HG03066 (cell line): ENCODE results near the gene DNAH10.
"Not testable (repeated sequence)": the region's sequence is repeated elsewhere in the genome, so short reads cannot be mapped to it uniquely, and the experiment has no call there.

Experiments
- ATAC-seq: cut with Tn5 transposase; IDR thresholded peaks from one replicate; pipeline ENCODE4 v1.9.1; 2021; ENCODE audit warnings: low read depth; ENCODE audit not compliant: unreplicated experiment

The DNAH10 gene

DNA sequence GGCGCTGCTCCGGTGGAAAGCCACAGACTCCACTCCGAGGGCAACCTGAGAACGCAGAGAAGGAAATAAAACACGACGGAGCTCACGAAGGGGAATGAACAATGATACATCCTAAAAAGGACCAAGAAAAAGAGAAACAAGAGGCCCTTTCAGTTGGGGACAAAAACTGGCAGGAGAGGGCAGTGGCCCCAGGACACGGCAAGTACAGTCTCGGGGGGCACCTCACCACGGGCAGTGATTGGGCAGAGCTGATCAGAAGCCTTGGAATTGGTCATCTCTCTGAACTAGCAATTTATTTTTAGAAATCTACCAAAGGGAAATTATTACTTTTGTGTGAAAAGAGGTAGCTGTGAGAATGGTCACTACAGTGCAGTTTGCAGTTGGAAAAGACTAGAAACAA lies 182.6 kb downstream of the DNAH10 start:
- no peak for ATAC-seq

DNA sequence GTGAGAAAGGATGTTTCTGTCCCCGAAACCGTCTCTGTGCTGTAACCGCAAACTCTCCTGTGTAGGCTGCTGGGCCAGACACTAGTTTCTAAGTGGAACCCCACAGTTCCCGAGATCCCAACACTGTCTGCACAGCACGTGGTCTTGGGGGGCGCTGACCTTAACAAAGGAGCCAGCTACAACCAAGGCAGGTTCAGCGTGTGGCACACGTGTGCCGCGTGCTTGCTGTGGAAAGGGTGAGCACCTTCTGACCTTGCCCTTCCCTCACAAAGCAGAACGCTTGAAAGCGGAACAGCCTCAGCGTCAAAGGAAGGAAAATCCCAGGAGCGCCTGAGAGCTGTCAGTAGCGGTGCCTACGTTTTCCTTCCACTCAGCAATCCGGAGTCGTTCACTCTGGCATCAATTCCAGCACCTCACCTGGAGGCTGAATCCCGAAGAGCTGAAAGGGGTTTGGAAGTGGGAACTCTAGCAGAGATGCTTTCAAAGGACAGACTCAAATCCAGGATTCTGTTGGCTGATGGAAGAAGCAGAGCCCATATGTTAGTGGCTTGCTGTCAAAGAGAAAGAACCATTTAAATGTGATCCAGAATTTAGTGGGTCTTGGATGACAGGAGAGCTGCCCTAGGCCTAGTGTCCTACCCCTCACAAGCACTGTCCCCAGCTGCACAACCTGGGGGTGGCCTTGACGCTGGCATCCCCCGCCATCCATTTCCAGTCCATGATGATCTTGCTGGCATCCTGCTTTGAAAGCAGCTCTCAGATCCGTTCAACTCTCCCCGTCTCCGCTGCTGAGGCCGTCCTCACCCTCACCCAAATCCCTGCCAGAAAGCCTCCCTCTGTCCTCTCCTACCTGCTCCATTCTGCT lies 183.4 kb downstream of the DNAH10 start:
- ATAC-seq: no peak

DNA sequence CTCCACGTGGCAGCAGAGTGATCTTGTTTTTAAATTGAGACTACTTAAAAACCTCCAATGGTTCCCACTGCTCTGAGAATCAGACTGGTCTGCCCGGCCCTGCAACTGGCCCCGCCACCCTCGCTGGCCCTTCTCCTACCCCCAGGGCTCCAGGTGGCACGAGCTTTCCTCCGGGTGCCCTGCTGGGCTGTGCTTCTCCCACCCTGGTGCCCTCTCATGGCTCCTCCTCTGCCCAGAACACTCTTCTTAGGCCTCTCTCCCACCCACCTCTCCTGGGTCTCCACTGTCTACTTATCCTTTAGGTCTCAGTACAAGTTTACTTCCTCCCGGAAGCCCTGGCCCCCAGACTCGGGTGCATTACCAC lies 184.0 kb downstream of the DNAH10 start:
- ATAC-seq: no peak

DNA sequence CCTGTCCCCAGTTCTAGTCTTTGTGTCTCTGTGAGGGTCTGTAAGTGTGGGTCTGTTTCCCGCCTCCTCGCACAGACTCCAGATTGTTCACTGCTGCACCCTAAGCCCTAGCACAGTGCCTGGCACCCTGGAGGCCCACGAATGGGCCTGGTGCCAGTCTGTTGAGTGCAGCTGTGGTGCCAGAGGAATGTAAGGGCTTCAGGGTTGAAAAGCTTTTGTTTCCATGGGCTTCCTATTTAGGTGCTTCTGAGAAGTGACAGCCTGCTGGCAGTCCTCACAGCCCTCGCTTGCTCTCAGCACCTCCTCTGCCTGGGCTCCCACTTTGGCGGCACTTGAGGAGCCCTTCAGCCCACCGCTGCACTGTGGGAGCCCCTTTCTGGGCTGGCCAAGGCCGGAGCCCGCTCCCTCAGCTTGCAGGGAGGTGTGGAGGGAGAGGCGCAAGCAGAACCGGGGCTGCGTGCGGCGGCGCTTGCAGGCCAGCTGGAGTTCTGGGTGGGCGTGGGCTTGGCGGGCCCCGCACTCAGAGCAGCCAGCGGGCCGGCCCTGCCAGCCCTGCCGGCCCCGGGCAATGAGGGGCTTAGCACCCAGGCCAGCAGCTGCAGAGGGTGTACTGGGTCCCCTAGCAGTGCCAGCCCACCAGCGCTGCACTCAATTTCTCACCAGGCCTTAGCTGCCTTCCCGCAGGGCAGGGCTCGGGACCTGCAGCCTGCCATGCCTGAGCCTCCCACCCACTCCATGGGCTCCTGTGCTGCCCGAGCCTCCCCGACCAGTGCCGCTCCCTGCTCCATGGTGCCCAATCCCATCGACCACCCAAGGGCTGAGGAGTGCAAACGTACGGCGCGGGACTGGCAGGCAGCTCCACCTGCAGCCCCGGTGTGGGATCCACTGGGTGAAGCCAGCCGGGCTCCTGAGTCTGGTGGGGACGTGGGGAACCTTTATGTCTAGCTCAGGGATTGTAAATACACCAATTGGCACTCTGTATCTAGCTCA lies 184.7 kb downstream of the DNAH10 start:
- ATAC-seq: not testable (repeated sequence)

DNA sequence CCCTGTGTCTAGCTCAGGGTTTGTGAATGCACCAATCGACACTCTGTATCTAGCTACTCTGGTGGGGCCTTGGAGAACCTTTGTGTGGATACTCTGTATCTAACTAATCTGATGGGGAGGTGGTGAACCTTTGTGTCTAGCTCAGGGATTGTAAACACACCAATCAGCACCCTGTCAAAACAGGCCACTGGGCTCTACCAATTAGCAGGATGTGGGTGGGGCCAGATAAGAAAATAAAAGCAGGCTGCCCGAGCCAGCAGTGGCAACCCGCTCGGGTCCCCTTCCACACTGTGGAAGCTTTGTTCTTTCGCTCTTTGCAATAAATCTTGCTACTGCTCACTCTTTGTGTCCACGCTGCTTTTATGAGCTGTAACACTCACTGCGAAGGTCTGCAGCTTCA lies 185.4 kb downstream of the DNAH10 start:
- not testable (repeated sequence) for ATAC-seq

DNA sequence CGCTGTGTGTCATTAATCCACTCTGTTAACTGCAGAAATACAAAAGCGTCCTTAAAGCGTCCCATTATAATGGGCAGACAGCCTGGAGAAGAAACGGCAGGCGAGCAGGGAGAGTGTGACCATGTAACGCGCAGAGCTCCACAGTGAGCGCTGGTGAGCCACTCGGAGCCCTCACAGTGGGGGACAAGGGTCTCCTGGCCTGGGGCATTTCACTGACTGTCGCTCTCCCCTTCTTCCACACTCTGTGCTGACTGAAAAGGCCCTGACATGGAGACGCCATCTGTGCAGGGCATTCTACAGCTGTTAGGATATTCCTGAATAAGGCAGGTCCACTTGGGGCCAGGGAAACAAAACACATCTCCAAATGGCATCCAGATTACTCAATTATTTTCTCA lies 186.3 kb downstream of the DNAH10 start:
- no peak for ATAC-seq

DNA sequence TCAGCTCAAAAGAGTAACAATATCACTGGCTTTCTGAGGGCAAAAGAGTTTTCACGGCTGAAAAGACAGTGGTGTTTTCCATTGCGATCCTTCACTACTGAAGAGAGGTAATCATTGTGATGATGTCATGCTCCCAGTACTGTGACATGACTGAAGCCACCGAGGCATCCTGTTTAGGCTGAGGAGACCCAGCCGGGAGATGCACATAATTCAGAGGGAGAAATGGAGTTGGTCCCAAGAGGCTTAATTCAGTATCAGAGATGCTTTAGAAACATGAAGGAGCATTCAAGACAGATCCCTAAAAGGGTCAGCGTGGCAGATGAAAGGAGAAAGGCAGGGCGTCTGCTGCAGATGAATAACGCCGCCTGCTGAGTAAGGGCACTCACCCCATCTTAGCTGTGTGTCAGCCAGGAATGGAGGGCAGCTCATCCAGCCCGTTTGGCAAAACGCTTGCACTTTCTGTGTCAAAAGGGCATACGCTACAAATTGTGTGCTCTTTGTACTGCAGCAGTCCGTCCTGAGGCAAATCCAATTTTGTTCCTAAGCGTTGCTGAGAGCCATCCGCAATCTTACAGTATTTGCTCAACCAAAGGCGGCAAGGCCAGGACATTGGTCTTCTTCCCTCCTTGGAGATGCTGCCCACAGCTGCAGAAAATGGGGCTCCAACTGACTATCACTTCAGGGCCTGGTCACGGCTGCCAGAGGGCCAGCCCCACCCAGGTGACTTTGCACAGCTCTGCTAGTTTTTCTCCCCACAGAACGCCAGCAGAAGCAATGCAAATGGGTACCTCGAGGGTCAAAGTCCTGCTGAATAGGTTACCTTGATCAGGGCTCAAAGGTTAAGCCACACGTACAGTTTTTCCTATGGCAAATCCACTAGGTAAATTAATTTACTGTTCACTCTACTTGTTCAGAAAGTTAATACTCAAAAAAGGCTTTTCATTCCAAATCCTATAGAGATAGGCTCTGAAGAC lies 187.0 kb downstream of the DNAH10 start:
- ATAC-seq: no peak

DNA sequence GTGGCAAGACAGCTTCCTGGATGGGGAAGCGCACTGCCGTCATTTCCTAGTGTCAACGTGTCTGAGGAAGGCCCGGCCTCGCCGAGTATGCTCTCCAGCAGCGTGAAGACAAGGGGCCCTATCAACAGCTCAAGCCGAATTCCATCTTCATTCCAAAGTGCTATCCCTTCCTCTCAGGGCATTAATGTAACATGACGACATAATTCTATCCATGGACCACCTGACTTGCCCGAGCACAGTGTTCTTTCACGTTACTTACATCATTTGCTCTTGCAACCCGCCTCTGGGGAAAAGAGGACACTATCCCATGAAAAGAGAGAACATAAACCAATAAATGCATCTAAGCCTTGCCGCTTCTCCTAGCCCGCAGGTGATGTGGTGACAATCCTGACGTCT lies 187.7 kb downstream of the DNAH10 start:
- no peak for ATAC-seq

DNA sequence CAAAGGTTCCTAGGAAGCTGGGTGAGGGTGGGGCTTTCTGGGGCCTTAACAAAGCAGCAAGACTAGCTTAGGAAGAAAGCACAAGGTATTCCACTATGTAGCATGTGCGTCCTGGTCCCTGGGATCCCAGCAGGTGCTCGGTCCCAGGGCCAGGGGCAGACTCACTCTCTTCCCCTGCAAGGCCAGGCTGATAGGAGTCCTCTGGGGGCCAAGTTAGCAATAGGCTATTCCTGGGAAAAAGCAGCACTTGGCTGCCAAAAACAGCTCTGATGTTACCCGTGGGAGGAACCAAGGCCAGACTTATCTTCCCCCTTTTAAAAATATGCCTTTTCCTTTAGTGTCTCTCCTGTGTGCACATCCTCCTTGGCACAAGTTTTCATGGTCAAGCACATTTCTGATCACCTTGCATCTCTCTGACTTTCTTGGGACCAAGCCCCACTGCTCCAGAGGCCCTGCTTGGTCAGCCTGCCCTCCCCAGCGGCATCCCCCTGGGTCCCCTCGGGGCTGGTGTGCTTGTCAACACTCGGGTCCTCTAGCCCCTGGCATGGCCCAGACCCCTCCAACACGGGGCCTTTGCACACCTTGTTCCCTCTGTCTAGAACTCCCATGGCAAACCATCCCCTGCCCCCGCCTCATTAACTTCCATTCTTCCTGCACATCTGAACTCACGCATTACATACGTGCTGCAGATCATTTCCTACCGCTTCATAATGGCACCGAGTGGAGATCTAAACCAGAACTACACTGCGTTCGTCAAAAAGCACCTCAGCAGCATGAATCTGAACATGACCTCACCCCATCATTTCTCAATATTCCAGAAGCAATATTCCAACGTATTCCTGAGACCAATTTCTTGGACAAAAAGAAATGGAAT lies 188.6 kb downstream of the DNAH10 start:
- ATAC-seq: no peak

DNA sequence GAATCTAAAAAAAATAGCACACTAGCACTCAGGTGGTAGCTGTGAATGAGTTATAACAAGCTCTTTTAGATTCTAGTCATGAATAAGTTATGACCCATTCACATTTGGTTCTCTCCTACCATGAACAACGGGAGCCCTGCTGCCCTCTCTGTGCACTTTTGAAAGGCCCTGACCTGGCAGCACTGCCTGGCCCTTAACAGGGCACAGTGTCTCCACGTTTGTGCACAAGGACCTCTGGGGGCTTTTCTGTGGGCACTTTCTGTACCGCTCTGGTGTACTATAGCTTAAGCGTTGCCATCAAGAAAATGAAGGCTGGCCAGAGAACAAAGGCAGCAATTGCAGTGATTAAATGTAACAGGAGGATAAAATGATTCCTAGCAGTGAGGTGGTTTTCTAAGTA lies 189.4 kb downstream of the DNAH10 start:
- ATAC-seq: no peak

DNA sequence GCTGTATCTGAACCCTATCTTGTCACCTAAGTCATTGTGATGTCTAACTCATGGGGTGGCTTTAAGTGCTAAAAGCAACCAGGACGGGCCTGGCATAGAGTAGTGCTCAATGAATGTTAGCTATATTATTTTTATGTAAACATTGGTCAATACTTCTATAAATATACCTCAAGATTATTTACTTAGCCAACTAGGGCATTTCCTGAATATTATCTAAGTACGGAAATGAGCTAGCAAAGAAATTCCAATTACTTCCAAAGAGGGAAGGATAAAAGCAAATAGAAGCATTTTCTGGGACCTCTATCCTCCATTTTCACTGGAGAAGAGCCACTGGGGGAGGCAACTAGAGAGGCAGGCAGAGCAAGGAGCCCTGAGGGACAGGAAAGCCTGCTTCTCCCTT lies 189.9 kb downstream of the DNAH10 start:
- no peak for ATAC-seq

DNA sequence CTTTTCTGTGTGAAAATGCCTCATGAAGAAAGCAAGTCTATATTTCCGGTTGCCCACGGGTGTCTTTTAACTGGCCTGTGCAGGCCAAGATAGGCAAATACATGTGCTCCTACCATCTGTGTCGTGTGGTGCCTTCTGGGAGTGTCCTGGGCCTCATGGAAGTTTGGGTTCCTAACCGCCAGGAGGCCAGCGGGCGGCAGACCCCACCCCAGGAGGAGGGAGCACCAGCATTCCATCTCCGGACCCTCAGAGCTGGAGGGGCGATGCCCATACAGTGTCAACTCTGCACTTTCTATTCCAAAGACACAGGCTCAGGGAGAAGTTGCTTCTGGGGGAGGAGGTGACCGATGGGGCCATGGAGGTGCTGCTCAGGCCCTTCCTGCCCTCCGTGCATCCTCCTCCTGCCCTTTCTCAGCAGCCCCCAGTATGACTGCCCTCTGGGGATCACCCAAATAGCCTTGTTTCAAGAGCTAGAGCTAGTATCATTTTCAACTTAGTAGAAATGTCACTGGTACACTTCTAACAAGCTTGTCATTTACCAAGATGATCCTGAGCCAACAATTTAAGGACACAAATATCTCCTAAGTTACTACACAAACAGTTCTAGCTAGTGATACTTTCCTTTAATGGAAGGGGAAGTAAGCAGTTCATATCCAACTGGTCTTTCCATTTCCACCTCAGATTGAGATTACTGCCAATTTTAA lies 192.7 kb downstream of the DNAH10 start:
- ATAC-seq: no peak

DNA sequence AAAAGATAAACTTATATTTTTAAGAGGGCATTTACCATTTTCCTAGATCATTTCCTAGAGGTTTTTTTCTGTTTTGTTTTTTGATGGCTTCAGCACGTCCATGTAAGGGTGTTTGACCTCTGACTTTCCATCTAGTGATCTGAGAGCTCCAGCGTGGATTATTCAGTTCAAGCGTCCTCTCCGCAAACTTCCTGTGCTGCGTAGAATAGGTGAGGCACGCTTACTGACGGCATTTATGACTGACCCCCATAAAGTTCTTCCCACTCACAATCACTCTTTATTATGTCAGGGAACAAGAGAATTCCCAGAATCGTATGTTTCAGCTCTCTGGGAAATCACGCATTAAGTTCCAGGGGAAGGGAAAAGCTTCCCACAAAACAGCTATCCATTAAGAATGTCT lies 194.1 kb downstream of the DNAH10 start:
- ATAC-seq: no peak

DNA sequence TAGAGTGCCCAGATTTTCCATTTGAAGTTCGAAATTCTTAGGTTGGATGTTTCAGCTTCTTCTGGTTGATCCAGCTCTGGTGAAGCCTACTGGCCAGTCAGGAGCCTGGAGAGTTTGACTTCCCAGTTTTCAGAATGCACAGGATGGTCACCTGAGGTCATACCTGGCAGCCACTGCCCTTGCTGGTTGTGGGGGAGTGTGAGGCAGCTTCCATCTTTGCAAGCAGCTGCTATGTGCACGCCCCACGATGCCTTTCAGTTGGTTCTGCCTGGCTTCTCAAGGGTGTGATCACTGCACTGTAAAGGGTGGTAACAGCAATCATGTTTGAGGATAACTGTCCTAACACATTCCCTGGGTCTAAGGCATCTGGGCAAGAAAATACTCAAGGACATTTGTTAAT lies 195.1 kb downstream of the DNAH10 start:
- no peak for ATAC-seq

DNA sequence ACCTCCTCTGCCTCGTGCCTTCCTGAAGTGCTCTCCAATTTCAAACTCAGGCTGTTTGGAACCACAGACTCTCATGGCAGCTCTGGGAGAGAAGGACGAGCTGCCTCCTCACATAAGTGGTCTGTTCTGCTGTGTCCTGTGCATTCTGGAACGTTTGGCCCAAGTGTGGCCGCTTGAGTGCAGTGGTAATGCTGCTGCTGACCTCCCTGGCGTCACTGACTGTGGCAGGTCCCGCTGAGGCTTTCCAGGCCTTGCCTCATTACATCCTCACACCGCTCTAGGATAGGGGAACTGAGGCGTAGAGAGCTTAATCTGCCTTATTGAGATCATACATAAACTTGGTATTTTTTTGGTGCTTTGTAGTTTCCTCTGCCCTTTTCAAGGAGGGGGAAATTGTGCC lies 196.4 kb downstream of the DNAH10 start:
- ATAC-seq: no peak

DNA sequence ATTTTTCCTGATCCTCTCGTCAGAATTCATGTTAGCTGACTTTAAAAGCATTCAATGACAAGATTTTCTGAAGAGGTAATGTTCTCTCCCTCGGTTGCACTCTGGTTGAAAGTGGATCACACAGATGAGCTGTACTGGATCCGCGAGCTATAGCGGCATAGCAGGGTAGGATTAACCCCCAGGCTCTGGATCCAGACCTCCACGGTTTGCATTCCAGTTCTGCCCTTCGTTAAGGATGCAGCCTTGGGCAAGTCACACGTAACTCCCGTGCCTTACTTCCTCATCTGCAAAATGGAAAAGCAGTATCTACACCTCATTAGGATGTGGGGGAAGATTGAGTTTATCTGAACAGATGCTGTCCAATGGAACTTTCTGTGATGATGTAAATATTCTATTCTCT lies 196.8 kb downstream of the DNAH10 start:
- ATAC-seq: no peak

DNA sequence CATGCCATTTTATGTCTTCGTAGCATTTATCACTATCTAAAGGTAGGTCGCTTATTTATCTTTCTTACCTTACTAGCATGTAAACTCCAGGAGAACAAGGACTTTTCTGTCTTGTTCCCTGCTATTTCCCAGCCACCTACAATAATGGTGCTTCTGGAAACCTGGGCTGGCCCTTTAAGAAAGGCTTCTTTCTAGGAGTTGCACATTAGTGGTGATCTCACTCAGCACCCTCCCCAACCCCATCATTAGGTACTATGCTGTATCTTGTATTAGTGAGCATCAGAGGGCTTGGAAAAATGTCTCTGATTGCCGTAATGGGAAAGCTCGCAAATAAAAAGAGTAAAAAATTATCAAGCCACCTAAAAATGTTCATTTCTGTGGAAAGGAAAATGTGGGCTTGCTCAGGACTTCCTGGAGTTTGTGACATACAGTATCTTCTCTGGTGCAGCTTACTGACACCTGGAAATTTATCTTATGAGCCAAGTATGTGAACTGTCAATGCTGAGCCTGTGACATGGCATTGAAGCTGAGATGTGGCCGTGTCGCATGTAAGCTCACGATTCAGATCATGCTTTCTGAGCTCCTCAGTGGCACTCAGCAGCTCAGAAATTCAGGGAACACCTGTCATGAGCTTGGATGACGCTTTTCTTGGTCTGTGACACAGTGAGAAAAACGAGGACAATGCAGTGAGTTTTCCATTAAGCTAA lies 198.1 kb downstream of the DNAH10 start:
- ATAC-seq: no peak

DNA sequence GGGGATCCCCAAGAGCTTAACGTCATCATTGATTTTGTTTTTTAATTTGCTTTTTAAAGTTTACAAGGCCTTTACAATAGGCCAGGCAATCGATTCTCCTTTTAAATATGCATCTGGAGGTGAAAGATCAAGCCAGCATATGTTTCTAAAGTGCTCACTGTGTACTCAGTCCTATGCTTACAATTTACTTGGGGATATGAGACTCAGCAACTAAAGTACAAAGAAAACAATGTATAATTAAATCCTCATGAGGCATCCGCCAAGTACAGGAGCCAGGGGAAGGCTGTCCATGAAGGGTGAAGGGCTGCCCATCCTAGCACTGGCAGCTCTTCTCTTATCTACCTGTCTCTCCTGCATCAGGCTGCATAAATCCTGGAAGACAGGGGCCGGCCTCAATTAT lies 198.8 kb downstream of the DNAH10 start:
- no peak for ATAC-seq
